ENCODE data around the gene ELAC2.
"Not testable (repeated sequence)": the region's sequence is repeated elsewhere in the genome, so short reads cannot be mapped to it uniquely, and the experiment has no call there.

The ELAC2 gene

GRCh38 chr17:12985431-12986293 lies 32.2 kb downstream of the ELAC2 start:
- DNase-seq, result no peak

GRCh38 chr17:12983991-12984884 lies 33.6 kb downstream of the ELAC2 start:
- DNase-seq, result no peak

- no peak for DNase-seq
Observed at GRCh38 chr17:12982224-12982623, 35.6 kb downstream of the ELAC2 start.

- no peak for DNase-seq
Observed at GRCh38 chr17:12979826-12980500, 37.9 kb downstream of the ELAC2 start.

- DNase-seq, result no peak
Observed at GRCh38 chr17:12979246-12979645, 38.6 kb downstream of the ELAC2 start.

- not testable (repeated sequence) for DNase-seq
Observed at GRCh38 chr17:12978787-12979186, 39.0 kb downstream of the ELAC2 start.

- DNase-seq, result no peak
Observed at GRCh38 chr17:12977008-12977751, 40.6 kb downstream of the ELAC2 start.

- no peak for DNase-seq
Observed at GRCh38 chr17:12974005-12974531, 43.8 kb downstream of the ELAC2 start.

GRCh38 chr17:12973496-12974004 lies 44.3 kb downstream of the ELAC2 start:
- no peak for DNase-seq

GRCh38 chr17:12967962-12968361 lies 49.9 kb downstream of the ELAC2 start:
- no peak for DNase-seq

GRCh38 chr17:12966413-12966812 lies 51.4 kb downstream of the ELAC2 start:
- no peak for DNase-seq

- DNase-seq, result no peak
Observed at GRCh38 chr17:12965988-12966387, 51.8 kb downstream of the ELAC2 start.

GRCh38 chr17:12964840-12965239 lies 53.0 kb downstream of the ELAC2 start:
- no peak for DNase-seq

GRCh38 chr17:12964162-12964561 lies 53.7 kb downstream of the ELAC2 start:
- DNase-seq, result no peak

GRCh38 chr17:12963505-12963904 lies 54.3 kb downstream of the ELAC2 start:
- no peak for DNase-seq

- no peak for DNase-seq
Observed at GRCh38 chr17:12961655-12962054, 56.2 kb downstream of the ELAC2 start.

- no peak for DNase-seq
Observed at GRCh38 chr17:12959441-12959840, 58.4 kb downstream of the ELAC2 start.

- no peak for DNase-seq
Observed at GRCh38 chr17:12958786-12959185, 59.0 kb downstream of the ELAC2 start.

GRCh38 chr17:12955521-12955920 lies 62.3 kb downstream of the ELAC2 start:
- no peak for DNase-seq

GRCh38 chr17:12953156-12953555 lies 64.7 kb downstream of the ELAC2 start:
- no peak for DNase-seq

- no peak for DNase-seq
Observed at GRCh38 chr17:12952012-12952411, 65.8 kb downstream of the ELAC2 start.

GRCh38 chr17:12947047-12947446 lies 70.8 kb downstream of the ELAC2 start:
- no peak for DNase-seq
